K562 (cell line): ENCODE data around the gene IQGAP3. TPM values are rescaled to one million over a fixed set of nuclear protein-coding genes. Genes with fewer than 3 reads are reported as not detected.

Source experiments
- E2F4 ChIP-seq: sonication (generic); formaldehyde crosslinking; IDR thresholded peaks from 2 replicates; pipeline ENCODE4 v1.8.0; 2022; ENCODE audit warnings: mild to moderate bottlenecking, low read depth, missing genetic modification reagents
- GATAD2A ChIP-seq: fragments of 450-650 bp; IDR thresholded peaks from 2 replicates; pipeline ENCODE4 v1.6.1; 2017
- JUND ChIP-seq, 2 experiments: IDR thresholded peaks; 2 replicates in 1 of 2; 3 replicates in 1 of 2; pipeline ENCODE4 v1.6.1; 2011; ENCODE audit warnings: borderline replicate concordance in 2 of 2, low read depth in 2 of 2, low read length in 2 of 2, improper control_type of control experiment in 1 of 2, missing biosample characterization in 1 of 2, missing genetic modification characterization in 1 of 2, missing genetic modification reagents in 1 of 2
- KHSRP ChIP-seq: fragments of 450-650 bp; IDR thresholded peaks from 2 replicates; pipeline ENCODE4 v1.6.1; 2017
- MTA3 ChIP-seq: fragments of 450-650 bp; formaldehyde crosslinking; IDR thresholded peaks from 2 replicates; pipeline ENCODE4 v1.6.1; 2017; ENCODE audit warnings: mild to moderate bottlenecking, borderline replicate concordance
- NFRKB ChIP-seq: fragments of 450-650 bp; IDR thresholded peaks from 2 replicates; pipeline ENCODE4 v1.6.1; 2016; ENCODE audit warnings: low read depth
- NR2C2 ChIP-seq, 2 experiments: fragments of 200-800 bp in 1 of 2; sonication (Bioruptor generic) in 1 of 2; sonication (generic) in 1 of 2; formaldehyde crosslinking in 1 of 2; IDR thresholded peaks; 2 replicates each; pipeline versions ENCODE4 v1.6.1 to v1.8.0; 2016 to 2022; ENCODE audit warnings: mild to moderate bottlenecking in 1 of 2, missing compliant biosample characterization in 1 of 2, missing genetic modification characterization in 1 of 2, missing genetic modification reagents in 1 of 2
- RBFOX2 ChIP-seq: fragments of 200-400 bp; formaldehyde crosslinking; IDR thresholded peaks from 2 replicates; pipeline ENCODE4 v1.6.1; 2017; ENCODE audit warnings: low read depth, mild to moderate bottlenecking, low read length, moderate library complexity
- RBM15 ChIP-seq: fragments of 200-400 bp; formaldehyde crosslinking; IDR thresholded peaks from 2 replicates; pipeline ENCODE4 v1.6.1; 2018; ENCODE audit warnings: mild to moderate bottlenecking, low read length, moderate library complexity; ENCODE audit not compliant: insufficient read depth
- SMAD4 ChIP-seq: fragments of 250-450 bp; sonication (Bioruptor Pico); conservative IDR thresholded peaks from 2 replicates; pipeline ENCODE4 v1.8.0; 2021; ENCODE audit warnings: inconsistent platforms, mild to moderate bottlenecking, moderate library complexity
- SRSF9 ChIP-seq: fragments of 200-400 bp; formaldehyde crosslinking; IDR thresholded peaks from 2 replicates; pipeline ENCODE4 v1.6.1; 2017; ENCODE audit warnings: low read depth, low read length, borderline replicate concordance
- TRIM24 ChIP-seq, 2 experiments: fragments of 450-650 bp; IDR thresholded peaks; 2 replicates each; pipeline ENCODE4 v1.6.1; 2016
- ZBTB1 ChIP-seq: sonication (generic); formaldehyde crosslinking; IDR thresholded peaks from 2 replicates; pipeline ENCODE4 v1.8.1; 2023; ENCODE audit warnings: missing genetic modification reagents, low read depth, mild to moderate bottlenecking, borderline replicate concordance
- ZBTB7A ChIP-seq: IDR thresholded peaks from 2 replicates; pipeline ENCODE4 v1.6.1; 2011; ENCODE audit warnings: low read depth, mild to moderate bottlenecking, low read length, moderate library complexity, borderline replicate concordance; ENCODE audit not compliant: control insufficient read depth
- ZC3H4 ChIP-seq: sonication (generic); formaldehyde crosslinking; IDR thresholded peaks from 2 replicates; pipeline ENCODE4 v1.9.0; 2021; ENCODE audit warnings: missing genetic modification reagents, borderline replicate concordance
- ZNF311 ChIP-seq: fragments of 250-450 bp; sonication (Bioruptor Pico); IDR thresholded peaks from 2 replicates; pipeline ENCODE4 v1.4.0; 2020; ENCODE audit warnings: mild to moderate bottlenecking, moderate library complexity
- polyA plus RNA-seq, 8 experiments: library from polyadenylated mRNA; depleted of rRNA in 4 of 8; stranded (reverse) in 5 of 8; unstranded in 3 of 8; fragments of >200 nt; fragmentation: Nextera tagmentation in 2 of 8; fragmentation: Illumina TruSeq in 1 of 8; extraction: Ambion mirVana in 2 of 8; extraction: Trizol in 1 of 8; gene quantifications; 2 replicates each; pipeline versions ENCODE4 v1.2.1 to v1.2.3, GENCODE V29; 2011 to 2014; ENCODE audit warnings: inconsistent platforms in 1 of 8, missing spikeins in 1 of 8
- total RNA-seq, 7 experiments: library from RNA; depleted of rRNA in 6 of 7; stranded (reverse); fragments of >200 nt in 6 of 7; fragmentation: Illumina TruSeq in 2 of 7; extraction: Trizol in 2 of 7; gene quantifications; 2 replicates each; pipeline versions ENCODE4 v1.2.1 to v1.2.3, GENCODE V29; 2011 to 2021; ENCODE audit warnings: low replicate concordance in 1 of 7
- TF ChIP-seq, protein P1 (sequence below): fragments of 250-450 bp; sonication (Bioruptor Pico); IDR thresholded peaks from 2 replicates; pipeline ENCODE4 v1.6.1; 2021; ENCODE audit warnings: mild to moderate bottlenecking
- TF ChIP-seq, protein P2 (sequence below): sonication (generic); formaldehyde crosslinking; IDR thresholded peaks from 2 replicates; pipeline ENCODE4 v1.8.0; 2023; ENCODE audit warnings: mild to moderate bottlenecking, missing genetic modification reagents
- TF ChIP-seq, protein P3 (sequence below): fragments of 250-450 bp; sonication (Bioruptor Pico); IDR thresholded peaks from 2 replicates; pipeline ENCODE4 v1.5.1; 2021; ENCODE audit warnings: mild to moderate bottlenecking

Gene IQGAP3
- total and polyA plus RNA-seq, 9 of the 15 experiments (the other 6 are each of a cell fraction or from before 2014, with no cell fraction given): 1.4 to 16.6 (median 11.9) TPM

DNA sequence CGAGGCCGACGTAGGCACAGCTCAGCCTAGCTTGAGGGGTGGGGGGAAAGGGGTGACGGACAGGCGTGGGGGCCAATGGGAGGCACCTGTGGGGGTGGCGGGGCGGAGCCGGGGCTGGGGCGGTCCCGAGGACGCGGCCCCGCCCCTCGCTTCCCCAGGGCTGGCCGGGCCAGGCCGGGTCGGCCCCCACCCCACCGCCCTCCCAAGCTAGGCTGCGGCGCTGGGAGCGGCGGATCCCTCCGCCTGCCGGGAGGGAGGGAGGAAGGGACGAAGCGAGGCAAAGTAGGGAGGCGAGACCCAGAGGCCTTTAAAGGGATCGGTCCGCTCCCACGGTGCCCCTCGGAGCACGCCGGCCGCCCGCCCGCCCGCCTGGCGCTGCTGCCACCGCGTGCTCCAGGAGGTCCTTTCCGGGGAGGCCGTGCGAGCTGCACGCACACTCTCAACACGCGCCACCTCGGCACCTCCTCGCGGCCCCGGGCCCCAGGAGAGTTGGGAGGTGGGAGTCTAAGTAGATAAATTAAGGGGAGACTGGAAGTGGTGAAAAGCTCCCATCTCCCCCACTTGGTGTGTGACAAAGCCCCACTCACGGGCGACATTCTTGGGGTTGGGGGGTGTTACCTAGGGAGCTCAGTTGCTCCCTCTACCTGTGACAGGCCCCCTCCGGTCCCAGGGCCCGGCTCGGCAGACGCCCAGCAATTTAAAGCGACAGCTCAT, 71.4 kb downstream of the IQGAP3 start (continued):
- TF ChIP-seq TRIM24 (IDR thresholded peaks at IDR 0.05) (no peak), NFRKB (peak; percentile 66), RBM15 (no peak), SMAD4 (CRISPR knock-in tag) (peak; percentile 78), JUND (IDR thresholded peaks at IDR 0.05; ENCODE audit: borderline replicate concordance, low read depth, low read length) (no peak), JUND (tag; IDR thresholded peaks at IDR 0.05; ENCODE audit: borderline replicate concordance, low read depth, low read length) (peak; percentile 74; the same call in 1 of the 3 replicates), RBFOX2 (peak; percentile 92), E2F4 (CRISPR knock-in tag) (peak; percentile 80; the same call in 1 of the 2 replicates), KHSRP (no peak), NR2C2 (CRISPR knock-in tag; IDR thresholded peaks at IDR 0.05) (no peak), NR2C2 (tag; IDR thresholded peaks at IDR 0.05) (peak; percentile 72), ZBTB1 (CRISPR knock-in tag) (no peak; the same call in 1 of the 2 replicates), MTA3 (peak; percentile 61; the same call in 1 of the 2 replicates), ZBTB7A (peak; percentile 49), GATAD2A (0 out of 2 replicates have a peak, but pooled peaks have one; percentile 72), ZC3H4 (peak; percentile 79; the same call in 1 of the 2 replicates), ZNF311 (CRISPR knock-in tag) (peak; percentile 27; the same call in 1 of the 2 replicates), SRSF9 (no peak)
- TF ChIP-seq, protein P1, sequence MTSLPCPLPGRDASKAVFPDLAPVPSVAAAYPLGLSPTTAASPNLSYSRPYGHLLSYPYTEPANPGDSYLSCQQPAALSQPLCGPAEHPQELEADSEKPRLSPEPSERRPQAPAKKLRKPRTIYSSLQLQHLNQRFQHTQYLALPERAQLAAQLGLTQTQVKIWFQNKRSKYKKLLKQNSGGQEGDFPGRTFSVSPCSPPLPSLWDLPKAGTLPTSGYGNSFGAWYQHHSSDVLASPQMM (CRISPR knock-in tag): no peak
- TF ChIP-seq, protein P2, sequence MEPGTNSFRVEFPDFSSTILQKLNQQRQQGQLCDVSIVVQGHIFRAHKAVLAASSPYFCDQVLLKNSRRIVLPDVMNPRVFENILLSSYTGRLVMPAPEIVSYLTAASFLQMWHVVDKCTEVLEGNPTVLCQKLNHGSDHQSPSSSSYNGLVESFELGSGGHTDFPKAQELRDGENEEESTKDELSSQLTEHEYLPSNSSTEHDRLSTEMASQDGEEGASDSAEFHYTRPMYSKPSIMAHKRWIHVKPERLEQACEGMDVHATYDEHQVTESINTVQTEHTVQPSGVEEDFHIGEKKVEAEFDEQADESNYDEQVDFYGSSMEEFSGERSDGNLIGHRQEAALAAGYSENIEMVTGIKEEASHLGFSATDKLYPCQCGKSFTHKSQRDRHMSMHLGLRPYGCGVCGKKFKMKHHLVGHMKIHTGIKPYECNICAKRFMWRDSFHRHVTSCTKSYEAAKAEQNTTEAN (CRISPR knock-in tag): peak; percentile 89
- TF ChIP-seq, protein P3, sequence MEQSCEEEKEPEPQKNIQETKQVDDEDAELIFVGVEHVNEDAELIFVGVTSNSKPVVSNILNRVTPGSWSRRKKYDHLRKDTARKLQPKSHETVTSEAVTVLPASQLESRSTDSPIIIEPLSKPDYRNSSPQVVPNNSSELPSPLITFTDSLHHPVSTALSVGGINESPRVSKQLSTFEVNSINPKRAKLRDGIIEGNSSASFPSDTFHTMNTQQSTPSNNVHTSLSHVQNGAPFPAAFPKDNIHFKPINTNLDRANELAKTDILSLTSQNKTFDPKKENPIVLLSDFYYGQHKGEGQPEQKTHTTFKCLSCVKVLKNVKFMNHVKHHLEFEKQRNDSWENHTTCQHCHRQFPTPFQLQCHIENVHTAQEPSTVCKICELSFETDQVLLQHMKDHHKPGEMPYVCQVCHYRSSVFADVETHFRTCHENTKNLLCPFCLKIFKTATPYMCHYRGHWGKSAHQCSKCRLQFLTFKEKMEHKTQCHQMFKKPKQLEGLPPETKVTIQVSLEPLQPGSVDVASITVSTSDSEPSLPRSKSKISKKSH (CRISPR knock-in tag): no peak
